Measurements from ENCODE around the gene EIF3J.

DNA sequence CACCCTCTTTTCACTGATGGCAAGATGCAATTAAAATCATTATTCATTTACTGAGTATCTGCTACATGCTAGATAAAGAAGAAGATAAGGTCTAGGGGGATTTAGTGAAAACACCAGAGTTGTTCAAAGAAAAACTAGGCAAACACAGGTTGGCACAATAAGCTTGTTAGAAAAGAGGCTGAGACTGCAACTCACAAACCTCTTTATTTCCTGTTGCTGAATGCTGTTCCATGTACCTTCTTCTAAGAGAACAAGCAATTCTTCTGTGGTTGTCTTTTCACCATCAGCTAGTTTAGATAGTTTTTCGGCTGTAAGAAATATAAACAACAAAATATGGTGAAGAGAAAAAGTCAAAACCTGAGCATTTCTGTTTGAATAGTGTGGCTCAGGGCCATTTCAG, 61.1 kb downstream of the EIF3J start:
- TF ChIP-seq POLR2AphosphoS5 (IDR thresholded peaks at IDR 0.05; ENCODE audit: insufficient read depth in 1 of 2, low read depth in 1 of 2) (no peak), POLR2A (IDR thresholded peaks at IDR 0.05) (no peak)
- TF ChIP-seq, protein P1, sequence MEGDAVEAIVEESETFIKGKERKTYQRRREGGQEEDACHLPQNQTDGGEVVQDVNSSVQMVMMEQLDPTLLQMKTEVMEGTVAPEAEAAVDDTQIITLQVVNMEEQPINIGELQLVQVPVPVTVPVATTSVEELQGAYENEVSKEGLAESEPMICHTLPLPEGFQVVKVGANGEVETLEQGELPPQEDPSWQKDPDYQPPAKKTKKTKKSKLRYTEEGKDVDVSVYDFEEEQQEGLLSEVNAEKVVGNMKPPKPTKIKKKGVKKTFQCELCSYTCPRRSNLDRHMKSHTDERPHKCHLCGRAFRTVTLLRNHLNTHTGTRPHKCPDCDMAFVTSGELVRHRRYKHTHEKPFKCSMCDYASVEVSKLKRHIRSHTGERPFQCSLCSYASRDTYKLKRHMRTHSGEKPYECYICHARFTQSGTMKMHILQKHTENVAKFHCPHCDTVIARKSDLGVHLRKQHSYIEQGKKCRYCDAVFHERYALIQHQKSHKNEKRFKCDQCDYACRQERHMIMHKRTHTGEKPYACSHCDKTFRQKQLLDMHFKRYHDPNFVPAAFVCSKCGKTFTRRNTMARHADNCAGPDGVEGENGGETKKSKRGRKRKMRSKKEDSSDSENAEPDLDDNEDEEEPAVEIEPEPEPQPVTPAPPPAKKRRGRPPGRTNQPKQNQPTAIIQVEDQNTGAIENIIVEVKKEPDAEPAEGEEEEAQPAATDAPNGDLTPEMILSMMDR (IDR thresholded peaks at IDR 0.05), result no peak
